AG04450 (cell line): ENCODE measurements around the gene ADARB2. TPM values are rescaled to one million over a fixed set of nuclear protein-coding genes. Genes with fewer than 3 reads are reported as not detected.

ENCODE experiments used
- CTCF ChIA-PET: fragments of 300-600, 350-600 bp; formaldehyde crosslinking; extraction: SDS; loops from one replicate; lab custom pipeline; 2022; ENCODE audit warnings: antibody characterized with exemption, inconsistent platforms; lab: Charles Lee
- POLR2A ChIA-PET: fragments of 350-600 bp; formaldehyde crosslinking; extraction: SDS; loops from one replicate; lab custom pipeline; 2021; ENCODE audit warnings: antibody characterized with exemption, inconsistent platforms; lab: Yijun Ruan, JAX
- DNase-seq: peaks from one replicate; pipeline ENCODE4 v3.0.0-alpha.2; 2011; ENCODE audit warnings: low read depth, low spot score
- H3K27ac ChIP-seq: one replicate; pipeline ENCODE4 v1.5.1; 2012; ENCODE audit warnings: low read depth, low read length, control low read depth
- H3K27me3 ChIP-seq: one replicate; pipeline ENCODE4 v1.6.0; 2012; ENCODE audit warnings: low read length; ENCODE audit not compliant: control insufficient read depth, insufficient read depth
- H3K4me3 ChIP-seq: 2 replicates; pipeline ENCODE4 v1.5.1; 2011; ENCODE audit warnings: mild to moderate bottlenecking, low read depth, low read length, control low read depth
- H3K9me3 ChIP-seq: 2 replicates; pipeline ENCODE4 v1.5.1; 2012; ENCODE audit warnings: low read length; ENCODE audit not compliant: control insufficient read depth, insufficient read depth
- polyA plus RNA-seq: library from polyadenylated mRNA; depleted of rRNA; stranded (reverse); fragments of >200 nt; gene quantifications from 2 replicates; pipeline ENCODE4 v1.2.3, GENCODE V29; 2011
- TF ChIP-seq, protein P1 (sequence below): IDR thresholded peaks from 2 replicates; pipeline ENCODE4 v1.5.1; 2011; ENCODE audit warnings: low read depth, low read length, control low read depth, inconsistent platforms

The ADARB2 gene
- polyA plus RNA-seq, 1 experiment: not detected

DNA sequence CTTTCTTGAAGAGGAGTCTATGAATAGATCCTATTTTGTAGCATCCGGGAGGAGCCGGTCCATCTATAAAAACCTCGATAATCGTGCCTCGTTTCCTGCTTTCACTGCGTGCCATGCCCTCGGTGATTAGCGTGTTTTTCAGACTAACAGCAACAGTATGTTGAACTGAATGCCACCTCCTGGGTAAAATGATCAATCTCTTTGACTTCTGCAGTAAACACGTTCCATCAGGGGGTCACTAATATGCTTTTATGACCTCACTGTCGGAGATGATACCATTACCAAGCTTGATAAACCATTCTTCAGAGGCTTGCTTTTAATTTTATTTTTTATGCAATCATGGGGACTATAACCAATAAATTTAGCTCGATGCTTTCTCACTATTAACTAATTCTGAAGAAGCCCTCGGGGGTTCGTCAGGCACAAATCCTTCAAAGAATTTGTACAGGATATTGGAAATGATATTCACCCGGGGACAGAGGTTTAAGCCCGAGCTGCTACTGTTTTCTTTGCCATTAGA is 228.3 kb downstream of the ADARB2 start:
- DNase-seq: no peak
- ChIA-PET POLR2A (no interaction called here), CTCF (no interaction called here)
- Histone ChIP-seq H3K27ac (no peak overlapping the region), H3K4me3 (no peak overlapping the region), H3K27me3 (no peaks in the 10 kb centered on the region), H3K9me3 (peaks cover 63% of the 10 kb centered on the region)
- TF ChIP-seq, protein P1, sequence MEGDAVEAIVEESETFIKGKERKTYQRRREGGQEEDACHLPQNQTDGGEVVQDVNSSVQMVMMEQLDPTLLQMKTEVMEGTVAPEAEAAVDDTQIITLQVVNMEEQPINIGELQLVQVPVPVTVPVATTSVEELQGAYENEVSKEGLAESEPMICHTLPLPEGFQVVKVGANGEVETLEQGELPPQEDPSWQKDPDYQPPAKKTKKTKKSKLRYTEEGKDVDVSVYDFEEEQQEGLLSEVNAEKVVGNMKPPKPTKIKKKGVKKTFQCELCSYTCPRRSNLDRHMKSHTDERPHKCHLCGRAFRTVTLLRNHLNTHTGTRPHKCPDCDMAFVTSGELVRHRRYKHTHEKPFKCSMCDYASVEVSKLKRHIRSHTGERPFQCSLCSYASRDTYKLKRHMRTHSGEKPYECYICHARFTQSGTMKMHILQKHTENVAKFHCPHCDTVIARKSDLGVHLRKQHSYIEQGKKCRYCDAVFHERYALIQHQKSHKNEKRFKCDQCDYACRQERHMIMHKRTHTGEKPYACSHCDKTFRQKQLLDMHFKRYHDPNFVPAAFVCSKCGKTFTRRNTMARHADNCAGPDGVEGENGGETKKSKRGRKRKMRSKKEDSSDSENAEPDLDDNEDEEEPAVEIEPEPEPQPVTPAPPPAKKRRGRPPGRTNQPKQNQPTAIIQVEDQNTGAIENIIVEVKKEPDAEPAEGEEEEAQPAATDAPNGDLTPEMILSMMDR: no peak

DNA sequence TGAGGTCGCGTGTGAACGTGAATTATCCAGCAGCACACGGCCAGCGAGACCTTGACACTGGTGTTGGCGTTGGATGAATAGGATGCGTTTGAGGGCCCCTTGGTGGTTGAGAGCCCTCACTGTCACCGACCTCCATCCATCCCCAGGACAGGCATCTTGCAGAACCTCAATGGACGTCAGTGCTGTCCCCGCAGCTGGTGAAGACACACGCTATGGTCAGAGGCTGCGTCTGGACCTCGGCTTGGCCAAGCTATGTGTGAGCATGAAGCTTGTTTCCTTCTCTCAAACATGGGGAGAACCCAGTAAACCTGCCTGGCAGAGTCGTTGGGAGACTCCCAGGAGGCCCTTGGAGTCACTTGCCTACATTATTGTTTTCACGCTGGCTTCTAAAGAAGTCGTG is 229.2 kb downstream of the ADARB2 start:
- no peaks in the 10 kb centered on the region for H3K27me3 ChIP-seq
- TF ChIP-seq, protein P1: no peak
- H3K4me3 ChIP-seq: no peak overlapping the region
- peaks cover 64% of the 10 kb centered on the region for H3K9me3 ChIP-seq
- no peak overlapping the region for H3K27ac ChIP-seq
- no peak for DNase-seq
- CTCF ChIA-PET: no interaction called here
- POLR2A ChIA-PET: no interaction called here

DNA sequence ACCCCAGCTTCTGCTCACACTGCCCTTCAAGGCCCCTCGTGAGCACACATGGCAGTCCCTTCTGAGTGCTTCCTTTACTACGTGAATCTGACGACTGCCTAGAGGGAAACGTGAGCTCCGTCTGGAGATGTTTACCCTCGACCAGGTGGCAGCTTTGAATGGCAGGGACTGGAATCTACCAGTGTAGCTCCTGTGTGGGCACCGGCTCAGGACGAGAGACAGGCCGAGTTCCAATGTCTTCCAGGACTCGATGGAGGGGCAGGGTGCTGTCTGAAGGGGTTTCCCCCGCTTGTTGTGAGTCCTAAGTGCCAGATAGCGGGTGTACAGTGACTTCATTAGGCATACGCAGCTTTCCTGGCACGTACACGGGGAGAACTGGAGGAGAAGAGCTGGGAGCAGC is 229.9 kb downstream of the ADARB2 start:
- POLR2A ChIA-PET: no interaction called here
- CTCF ChIA-PET: no interaction called here

DNA sequence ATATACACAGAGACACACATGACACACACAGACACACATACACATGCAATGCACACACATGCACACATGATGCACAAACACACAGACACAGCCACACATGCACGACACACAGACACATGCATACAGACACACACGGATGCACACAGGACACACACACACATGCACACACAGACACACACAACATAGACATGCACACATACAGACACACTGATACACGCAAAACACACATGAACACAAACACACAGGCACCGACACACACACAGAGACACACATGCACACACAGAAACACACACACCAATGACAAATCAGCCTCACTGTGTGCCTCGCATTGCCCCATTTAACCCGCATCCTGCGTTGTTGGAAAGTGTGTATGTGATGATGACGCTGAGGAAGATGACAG is 232.4 kb downstream of the ADARB2 start:
- DNase-seq: no peak
- POLR2A ChIA-PET: no interaction called here
- H3K27me3 ChIP-seq: no peaks in the 10 kb centered on the region

More for the DNA sequence above, 229.9 kb downstream of the ADARB2 start:
- DNase-seq: no peak
- TF ChIP-seq, protein P1: no peak
- peaks cover 63% of the 10 kb centered on the region for H3K9me3 ChIP-seq
- no peak overlapping the region for H3K4me3 ChIP-seq
- H3K27ac ChIP-seq: no peak overlapping the region
- H3K27me3 ChIP-seq: no peaks in the 10 kb centered on the region

DNA sequence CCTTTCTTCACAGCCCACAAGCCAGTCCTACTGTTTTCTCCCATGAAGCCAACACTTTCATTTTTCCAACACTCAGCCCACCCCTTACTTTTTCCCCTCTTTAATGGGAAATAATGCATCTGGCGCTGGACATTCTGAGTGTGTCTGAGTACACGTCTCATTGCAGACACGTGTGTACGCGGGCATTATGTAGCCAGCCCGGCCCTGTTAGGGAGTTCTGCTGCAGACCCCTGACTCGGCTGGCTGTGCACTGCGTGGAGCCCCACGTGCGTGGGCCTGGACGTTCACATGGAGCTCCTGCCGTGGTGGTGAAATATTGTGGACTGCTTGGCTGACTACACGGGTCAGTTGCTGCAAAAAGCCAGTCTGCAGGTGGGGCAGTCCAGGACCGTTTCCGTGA is 233.0 kb downstream of the ADARB2 start:
- DNase-seq: no peak
- ChIA-PET CTCF (no interaction called here), POLR2A (no interaction called here)
- H3K4me3 ChIP-seq: no peak overlapping the region
- peaks cover 65% of the 10 kb centered on the region for H3K9me3 ChIP-seq
- TF ChIP-seq, protein P1: no peak
- H3K27me3 ChIP-seq: no peaks in the 10 kb centered on the region
- no peak overlapping the region for H3K27ac ChIP-seq

More for the DNA sequence above, 232.4 kb downstream of the ADARB2 start:
- CTCF ChIA-PET: no interaction called here
- Histone ChIP-seq H3K9me3 (peaks cover 65% of the 10 kb centered on the region), H3K27ac (no peak overlapping the region), H3K4me3 (no peak overlapping the region)
- TF ChIP-seq, protein P1: no peak
